ENCODE measurements around the gene SLC4A2.

Gene SLC4A2

GRCh38 chr7:151082141-151083070 lies 23.0 kb downstream of the SLC4A2 start:
- no peak for DNase-seq

- peak; percentile 88 for DNase-seq
Observed at GRCh38 chr7:151083071-151083823, 23.9 kb downstream of the SLC4A2 start, which contains the start of gene TMUB1. TMUB1 (minus strand) TSS chr7:151083493; CDS start chr7:151082563, 930 bp downstream.

- DNase-seq, result no peak
Observed at GRCh38 chr7:151083824-151084160, 24.4 kb downstream of the SLC4A2 start.

- DNase-seq, result no peak
Observed at GRCh38 chr7:151085329-151085690, 25.9 kb downstream of the SLC4A2 start.

- DNase-seq, result peak; percentile 78
Observed at GRCh38 chr7:151085691-151086620, 26.6 kb downstream of the SLC4A2 start, which contains the start of gene AGAP3. AGAP3 (plus strand) TSS chr7:151086475; CDS start chr7:151086742, 267 bp downstream.

GRCh38 chr7:151086802-151087244 lies 27.4 kb downstream of the SLC4A2 start:
- DNase-seq, result peak; percentile 50

GRCh38 chr7:151087245-151088018 lies 28.0 kb downstream of the SLC4A2 start:
- DNase-seq, result peak; percentile 54

- DNase-seq, result no peak
Observed at GRCh38 chr7:151088019-151088855, 28.8 kb downstream of the SLC4A2 start.

- no peak for DNase-seq
Observed at GRCh38 chr7:151088856-151089699, 29.7 kb downstream of the SLC4A2 start.

GRCh38 chr7:151089893-151090730 lies 30.7 kb downstream of the SLC4A2 start:
- no peak for DNase-seq

- DNase-seq, result no peak
Observed at GRCh38 chr7:151091003-151091402, 31.6 kb downstream of the SLC4A2 start.

- peak; percentile 50 for DNase-seq
Observed at GRCh38 chr7:151091431-151091830, 32.0 kb downstream of the SLC4A2 start.

- no peak for DNase-seq
Observed at GRCh38 chr7:151091988-151092387, 32.6 kb downstream of the SLC4A2 start.

GRCh38 chr7:151093748-151094147 lies 34.4 kb downstream of the SLC4A2 start:
- no peak for DNase-seq

- no peak for DNase-seq
Observed at GRCh38 chr7:151094675-151095074, 35.3 kb downstream of the SLC4A2 start.

- DNase-seq, result no peak
Observed at GRCh38 chr7:151095123-151095797, 35.9 kb downstream of the SLC4A2 start.

GRCh38 chr7:151095828-151096475 lies 36.6 kb downstream of the SLC4A2 start:
- no peak for DNase-seq

Data from activated CD4-positive, alpha-beta T cell treated with anti-CD3 and anti-CD28 coated beads, Interleukin-2, Interleukin-6, amounts not matched to agents 100 ng/mL and 50 ng/mL, durations not matched to agents 16 hours and 8 hours (primary cell).